H1 (cell line): ENCODE measurements around the gene LRRC46. TPM values are rescaled to one million over a fixed set of nuclear protein-coding genes. Genes with fewer than 3 reads are reported as not detected.

Experiments used
- CTCF ChIA-PET: fragments of 300-600 bp; sonication (Branson Sonifier 250); formaldehyde crosslinking; loops from one replicate; lab custom pipeline; 2021; ENCODE audit not compliant: partially characterized antibody; lab: Charles Lee
- POLR2A ChIA-PET: fragments of 300-600 bp; sonication (Branson Sonifier 250); formaldehyde crosslinking; loops from one replicate; lab custom pipeline; 2021; ENCODE audit warnings: inconsistent platforms; ENCODE audit not compliant: partially characterized antibody; lab: Charles Lee
- DNase-seq, 2 experiments: peaks; one replicate each; pipeline versions ENCODE4 v3.0.0 to v3.0.0-alpha.2; 2010 to 2022; ENCODE audit warnings: low spot score in 2 of 2, low read depth in 1 of 2, mixed read lengths in 1 of 2
- FAIRE-seq: peaks from 2 replicates; lab custom pipeline; 2011; peaks lifted over from hg19 to GRCh38; lab: Jason Lieb, UNC
- H2AFZ ChIP-seq: 2 replicates; pipeline ENCODE4 v1.8.1; 2012; ENCODE audit warnings: low read length, inconsistent platforms
- H2AK5ac ChIP-seq: 2 replicates; pipeline ENCODE4 v1.6.1; 2013; ENCODE audit warnings: low read depth, low read length
- H2BK120ac ChIP-seq: replicated peaks from 2 replicates; pipeline ENCODE3; 2013; ENCODE audit warnings: low read depth, low read length, inconsistent platforms
- H2BK12ac ChIP-seq: 2 replicates; pipeline ENCODE4 v1.6.1; 2013; ENCODE audit warnings: low read depth, low read length
- H2BK15ac ChIP-seq: 2 replicates; pipeline ENCODE4 v1.6.1; 2013; ENCODE audit warnings: low read length
- H2BK20ac ChIP-seq: 2 replicates; pipeline ENCODE4 v1.6.1; 2013; ENCODE audit warnings: low read length
- H2BK5ac ChIP-seq: 2 replicates; pipeline ENCODE4 v1.6.1; 2013; ENCODE audit warnings: low read depth, low read length
- H3K14ac ChIP-seq: 2 replicates; pipeline ENCODE4 v1.6.1; 2013; ENCODE audit warnings: inconsistent platforms; ENCODE audit not compliant: insufficient read length
- H3K18ac ChIP-seq: 2 replicates; pipeline ENCODE4 v1.6.1; 2013; ENCODE audit warnings: low read length; ENCODE audit errors: extremely low read depth
- H3K23ac ChIP-seq: 2 replicates; pipeline ENCODE4 v1.6.1; 2013; ENCODE audit warnings: inconsistent platforms; ENCODE audit not compliant: insufficient read length
- H3K23me2 ChIP-seq: 2 replicates; pipeline ENCODE4 v1.6.1; 2013; ENCODE audit warnings: low read depth, low read length
- H3K27ac ChIP-seq: 2 replicates; pipeline ENCODE4 v1.6.1; 2011; ENCODE audit warnings: low read depth, low read length, inconsistent platforms
- H3K27me3 ChIP-seq, 4 experiments: replicated peaks in 1 of 4; 1 replicate in 1 of 4; 2 replicates in 3 of 4; pipeline versions ENCODE4 v1.6.1 to v1.8.1; 2011 to 2013; ENCODE audit warnings: low read length in 3 of 4, mild to moderate bottlenecking in 3 of 4, inconsistent platforms in 2 of 4, mixed read lengths in 2 of 4, moderate library complexity in 1 of 4; ENCODE audit not compliant: control insufficient read depth in 3 of 4, insufficient read depth in 3 of 4; ENCODE audit errors: extremely low read depth in 1 of 4
- H3K36me3 ChIP-seq, 4 experiments: 2 replicates each; pipeline versions ENCODE4 v1.6.1 to v1.8.1; 2011 to 2013; ENCODE audit warnings: mild to moderate bottlenecking in 4 of 4, low read length in 3 of 4, moderate library complexity in 2 of 4, control low read depth in 1 of 4, inconsistent platforms in 1 of 4; ENCODE audit not compliant: insufficient read depth in 4 of 4, control insufficient read depth in 2 of 4
- H3K4ac ChIP-seq: replicated peaks from 2 replicates; pipeline ENCODE3; 2013; ENCODE audit warnings: low read length, low read depth, mixed read lengths, inconsistent platforms; ENCODE audit not compliant: insufficient read length
- H3K4me1 ChIP-seq, 4 experiments: replicated peaks in 1 of 4; 1 replicate in 1 of 4; 2 replicates in 3 of 4; pipeline versions ENCODE4 v1.6.1 to v1.8.1; 2011 to 2013; ENCODE audit warnings: low read length in 3 of 4, inconsistent platforms in 2 of 4, mixed read lengths in 1 of 4; ENCODE audit not compliant: insufficient read depth in 4 of 4, control insufficient read depth in 3 of 4
- H3K4me2 ChIP-seq, 2 experiments: 2 replicates each; pipeline versions ENCODE4 v1.6.1 to v1.8.1; 2011 to 2013; ENCODE audit warnings: low read depth in 2 of 2, low read length in 2 of 2, control low read depth in 1 of 2, inconsistent platforms in 1 of 2, mild to moderate bottlenecking in 1 of 2; ENCODE audit not compliant: insufficient read depth in 1 of 2
- H3K4me3 ChIP-seq, 4 experiments: fragments of 200-600, 300-600 bp in 1 of 4; sonication (generic), shearing (Covaris generic), sonication (Bioruptor Twin) in 1 of 4; 2 replicates each; pipeline versions ENCODE4 v1.5.1 to v1.8.1; 2011 to 2016; ENCODE audit warnings: low read length in 4 of 4, low read depth in 3 of 4, control low read depth in 2 of 4, inconsistent platforms in 2 of 4, mild to moderate bottlenecking in 2 of 4, mixed read lengths in 1 of 4, moderate library complexity in 1 of 4; ENCODE audit not compliant: insufficient read depth in 2 of 4; ENCODE audit errors: extremely low read depth in 1 of 4
- H3K56ac ChIP-seq: replicated peaks from 2 replicates; pipeline ENCODE3; 2013; ENCODE audit warnings: low read depth, mild to moderate bottlenecking, mixed read lengths, low read length, inconsistent platforms; ENCODE audit not compliant: insufficient read length
- H3K79me1 ChIP-seq: 2 replicates; pipeline ENCODE4 v1.6.1; 2013; ENCODE audit warnings: low read depth, low read length, control low read depth
- H3K79me2 ChIP-seq, 2 experiments: 2 replicates each; pipeline versions ENCODE4 v1.6.1 to v1.8.1; 2012 to 2013; ENCODE audit warnings: low read length in 2 of 2, mild to moderate bottlenecking in 2 of 2, inconsistent platforms in 1 of 2; ENCODE audit not compliant: insufficient read depth in 2 of 2, control insufficient read depth in 1 of 2
- H3K9ac ChIP-seq, 4 experiments: replicated peaks in 1 of 4; 1 replicate in 1 of 4; 2 replicates in 3 of 4; pipeline versions ENCODE4 v1.6.1 to v1.8.1; 2011 to 2013; ENCODE audit warnings: low read depth in 3 of 4, low read length in 3 of 4, control low read depth in 2 of 4, mild to moderate bottlenecking in 2 of 4, moderate library complexity in 2 of 4, inconsistent platforms in 1 of 4; ENCODE audit errors: extremely low read depth in 1 of 4
- H3K9me3 ChIP-seq, 2 experiments: 2 replicates each; pipeline versions ENCODE4 v1.6.1 to v1.8.1; 2012 to 2013; ENCODE audit warnings: mild to moderate bottlenecking in 2 of 2, moderate library complexity in 2 of 2, control low read depth in 1 of 2, inconsistent platforms in 1 of 2, low read depth in 1 of 2, low read length in 1 of 2, mixed read lengths in 1 of 2; ENCODE audit not compliant: insufficient read depth in 2 of 2
- H4K20me1 ChIP-seq, 2 experiments: replicated peaks in 1 of 2; 2 replicates each; pipeline versions ENCODE3 to v1.8.1; 2011 to 2013; ENCODE audit warnings: inconsistent platforms in 2 of 2, low read length in 2 of 2, mild to moderate bottlenecking in 1 of 2; ENCODE audit not compliant: insufficient read depth in 2 of 2, control insufficient read depth in 1 of 2
- H4K5ac ChIP-seq: 2 replicates; pipeline ENCODE4 v1.6.1; 2013; ENCODE audit warnings: low read length, low read depth, mixed read lengths, inconsistent platforms; ENCODE audit not compliant: insufficient read length
- H4K8ac ChIP-seq: 2 replicates; pipeline ENCODE4 v1.8.0; 2013; ENCODE audit warnings: mild to moderate bottlenecking, moderate library complexity, low read length, inconsistent platforms; ENCODE audit not compliant: insufficient read depth; ENCODE audit errors: extremely low read depth
- H4K91ac ChIP-seq: replicated peaks from 2 replicates; pipeline ENCODE3; 2013; ENCODE audit warnings: low read length, mixed read lengths, inconsistent platforms; ENCODE audit not compliant: insufficient read length
- BCL11A ChIP-seq, 2 experiments: IDR thresholded peaks; one replicate each; pipeline ENCODE4 v1.6.1; 2011; ENCODE audit warnings: low read depth in 2 of 2, low read length in 2 of 2, mild to moderate bottlenecking in 2 of 2
- BRCA1 ChIP-seq: IDR thresholded peaks from 2 replicates; pipeline ENCODE4 v1.6.1; 2012; ENCODE audit warnings: low read depth, low read length, improper control_type of control experiment
- CBX8 ChIP-seq: fragments of 300-800, 300-1000 bp; sonication (generic); IDR thresholded peaks from 2 replicates; pipeline ENCODE4 v1.7.1; 2016; ENCODE audit warnings: low read depth, low read length, borderline replicate concordance
- EGR1 ChIP-seq: IDR thresholded peaks from 2 replicates; pipeline ENCODE4 v1.6.1; 2011; ENCODE audit warnings: low read depth, low read length, borderline replicate concordance
- HDAC6 ChIP-seq: IDR thresholded peaks from one replicate; pipeline ENCODE4 v1.7.1; 2012; ENCODE audit warnings: low read depth, mild to moderate bottlenecking, inconsistent platforms, low read length, moderate library complexity
- JUN ChIP-seq: IDR thresholded peaks from 2 replicates; pipeline ENCODE4 v1.6.1; 2011; ENCODE audit warnings: low read depth, mild to moderate bottlenecking, improper control_type of control experiment, low read length
- POLR2A ChIP-seq, 2 experiments: IDR thresholded peaks; 1 replicate in 1 of 2; 2 replicates in 1 of 2; pipeline ENCODE4 v1.6.1; 2011; ENCODE audit warnings: low read depth in 2 of 2, low read length in 2 of 2, mild to moderate bottlenecking in 2 of 2; ENCODE audit errors: control extremely low read depth in 1 of 2
- RFX5 ChIP-seq: IDR thresholded peaks from 2 replicates; pipeline ENCODE4 v1.6.1; 2011; ENCODE audit warnings: low read depth, low read length, improper control_type of control experiment, borderline replicate concordance
- SP1 ChIP-seq: IDR thresholded peaks from 2 replicates; pipeline ENCODE4 v1.6.1; 2011; ENCODE audit warnings: low read depth, low read length
- SP4 ChIP-seq: IDR thresholded peaks from 2 replicates; pipeline ENCODE4 v1.6.1; 2012; ENCODE audit warnings: low read length, inconsistent platforms
- WGBS, 2 experiments: shearing (Covaris generic) in 1 of 2; methylation state at CpG; one replicate each; pipeline versions ENCODE4 v1.1.6 to v1.1.7; 2013 to 2015; ENCODE audit warnings: low lambda C conversion rate in 2 of 2, mixed read lengths in 2 of 2, inconsistent platforms in 1 of 2, low coverage in 1 of 2, missing lambda C conversion rate in 1 of 2; ENCODE audit not compliant: insufficient replicate concordance in 2 of 2, insufficient coverage in 1 of 2, insufficient read length in 1 of 2; ENCODE audit errors: extremely low coverage in 1 of 2, missing lambda C conversion rate in 1 of 2; 5-methylcytosine and 5-hydroxymethylcytosine counted together
- polyA plus RNA-seq, 7 experiments: library from polyadenylated mRNA; depleted of rRNA in 3 of 7; stranded (reverse) in 5 of 7; unstranded in 2 of 7; fragments of >200 nt in 5 of 7; fragments of 200-250 nt in 2 of 7; gene quantifications; 1 replicate in 5 of 7; 2 replicates in 1 of 7; 4 replicates in 1 of 7; pipeline versions ENCODE4 v1.2.1 to v1.2.3, GENCODE V29; 2011 to 2013; ENCODE audit warnings: missing spikeins in 2 of 7, mixed read lengths in 2 of 7
- total RNA-seq: library from RNA; stranded (reverse); fragmentation: NEBNext Ultra II Directional; extraction: Animal tissue kit (Norgen Biotek cat#: 25700); gene quantifications from 2 replicates; pipeline ENCODE4 v1.2.1, GENCODE V29; 2021
- TF ChIP-seq, protein P1 (sequence below): IDR thresholded peaks from 2 replicates; pipeline ENCODE4 v1.6.1; 2012; ENCODE audit warnings: inconsistent platforms
- TF ChIP-seq, protein P2 (sequence below), 3 experiments: IDR thresholded peaks; 1 replicate in 2 of 3; 2 replicates in 1 of 3; pipeline versions ENCODE4 v1.5.1 to v1.6.1; 2011; ENCODE audit warnings: low read length in 3 of 3, mild to moderate bottlenecking in 3 of 3, inconsistent platforms in 2 of 3, low read depth in 1 of 3, moderate library complexity in 1 of 3; ENCODE audit not compliant: insufficient read depth in 1 of 3; ENCODE audit errors: control extremely low read depth in 1 of 3

Gene LRRC46
- total and polyA plus RNA-seq, 2 of the 8 experiments (the other 6 are each of a cell fraction or from before 2014, with no cell fraction given), result 0.18 TPM; not detected in 1

DNA sequence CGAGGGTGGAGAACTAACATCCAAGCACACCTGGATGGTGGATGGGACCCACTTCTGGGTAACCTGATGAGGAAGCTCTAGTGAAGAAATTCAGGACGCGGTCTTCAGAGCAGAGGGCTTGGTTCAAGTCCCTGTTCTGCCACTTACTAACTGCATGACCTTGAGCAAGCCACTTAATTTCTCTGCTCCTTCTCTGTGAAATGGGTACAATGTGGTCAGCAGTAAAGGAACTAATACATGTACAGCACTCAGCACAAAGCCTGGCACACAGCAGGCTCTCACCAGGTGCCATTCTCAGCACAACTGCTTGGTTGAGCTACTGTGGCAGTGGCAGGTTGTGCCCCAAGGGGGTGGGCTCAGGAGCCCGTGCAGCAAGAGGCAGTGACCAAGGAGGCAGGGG lies 8.0 kb upstream of the LRRC46 start:
- Histone ChIP-seq H3K4ac (no peak overlapping the region), H3K79me1 (no peaks in the 10 kb centered on the region), H3K4me3 (no peak overlapping the region), H3K9ac (no peak overlapping the region), H4K5ac (no peak overlapping the region), H3K36me3 (peaks cover 7 to 36% (median 27%) of the 10 kb centered on the region in 4 experiments; a peak in 7 of 8 replicates), H2AFZ (no peak overlapping the region), H2BK5ac (no peak overlapping the region), H3K23ac (no peak overlapping the region), H3K9me3 (no peaks in the 10 kb centered on the region), H2BK120ac (no peak overlapping the region), H2BK12ac (no peak overlapping the region), H3K4me2 (no peak overlapping the region), H4K91ac (no peak overlapping the region), H2BK15ac (no peak overlapping the region), H4K8ac (no peak overlapping the region), H3K23me2 (peaks cover 8% of the 10 kb centered on the region; the same call in 1 of the 2 replicates), H3K79me2 (no peaks in the 10 kb centered on the region), H3K18ac (no peak overlapping the region), H3K14ac (no peak overlapping the region), H3K56ac (no peak overlapping the region), H3K27me3 (no peaks in the 10 kb centered on the region), H3K27ac (no peak overlapping the region), H2BK20ac (no peak overlapping the region), H3K4me1 (peaks cover 0 to 12% (median 7%) of the 10 kb centered on the region in 4 experiments; a peak in 6 of 7 replicates), H2AK5ac (no peak overlapping the region), H4K20me1 (no peaks in the 10 kb centered on the region)
- DNase-seq, result no peak
- WGBS, 2 experiments, result 98% methylated on average over 4 of the region's 4 CpGs; no CpG with 5 or more reads in 1 of the 2 experiments
- no peak for FAIRE-seq
- ChIA-PET POLR2A (interaction anchor here (1.6 to 2.6 kb wide), 3 partner anchors 12 to 72 kb away, joined by 5 to 6 read pairs (median 6); partner anchors contain the start of gene SP2), CTCF (interaction anchor here (1.1 to 2.2 kb wide), 4 partner anchors 19 to 106 kb away, joined by 3 to 4 read pairs (median 3); no protein-coding TSS in a partner anchor)
- TF ChIP-seq, protein P1, sequence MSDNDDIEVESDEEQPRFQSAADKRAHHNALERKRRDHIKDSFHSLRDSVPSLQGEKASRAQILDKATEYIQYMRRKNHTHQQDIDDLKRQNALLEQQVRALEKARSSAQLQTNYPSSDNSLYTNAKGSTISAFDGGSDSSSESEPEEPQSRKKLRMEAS, result no peak
- TF ChIP-seq, protein P2, sequence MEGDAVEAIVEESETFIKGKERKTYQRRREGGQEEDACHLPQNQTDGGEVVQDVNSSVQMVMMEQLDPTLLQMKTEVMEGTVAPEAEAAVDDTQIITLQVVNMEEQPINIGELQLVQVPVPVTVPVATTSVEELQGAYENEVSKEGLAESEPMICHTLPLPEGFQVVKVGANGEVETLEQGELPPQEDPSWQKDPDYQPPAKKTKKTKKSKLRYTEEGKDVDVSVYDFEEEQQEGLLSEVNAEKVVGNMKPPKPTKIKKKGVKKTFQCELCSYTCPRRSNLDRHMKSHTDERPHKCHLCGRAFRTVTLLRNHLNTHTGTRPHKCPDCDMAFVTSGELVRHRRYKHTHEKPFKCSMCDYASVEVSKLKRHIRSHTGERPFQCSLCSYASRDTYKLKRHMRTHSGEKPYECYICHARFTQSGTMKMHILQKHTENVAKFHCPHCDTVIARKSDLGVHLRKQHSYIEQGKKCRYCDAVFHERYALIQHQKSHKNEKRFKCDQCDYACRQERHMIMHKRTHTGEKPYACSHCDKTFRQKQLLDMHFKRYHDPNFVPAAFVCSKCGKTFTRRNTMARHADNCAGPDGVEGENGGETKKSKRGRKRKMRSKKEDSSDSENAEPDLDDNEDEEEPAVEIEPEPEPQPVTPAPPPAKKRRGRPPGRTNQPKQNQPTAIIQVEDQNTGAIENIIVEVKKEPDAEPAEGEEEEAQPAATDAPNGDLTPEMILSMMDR (IDR thresholded peaks at IDR 0.05; ENCODE audit: control extremely low read depth in 1 of 3, insufficient read depth in 1 of 3, low read depth in 1 of 3, low read length in 3 of 3), result no peak
- no peak for TF ChIP-seq BRCA1
- no peak for TF ChIP-seq CBX8
- TF ChIP-seq RFX5, result no peak
- no peak for TF ChIP-seq SP1
- no peak for TF ChIP-seq JUN
- no peak for TF ChIP-seq SP4
- TF ChIP-seq HDAC6, result no peak
- TF ChIP-seq POLR2A (IDR thresholded peaks at IDR 0.05; ENCODE audit: control extremely low read depth in 1 of 2, low read depth in 2 of 2, low read length in 2 of 2), result no peak
- no peak for TF ChIP-seq EGR1
- no peak for TF ChIP-seq BCL11A (IDR thresholded peaks at IDR 0.05; ENCODE audit: low read depth in 2 of 2, low read length in 2 of 2)
